Left lung (tissue), 10 donors: Measurements from ENCODE around the gene DTNB. TPM values are rescaled to one million over a fixed set of nuclear protein-coding genes. Genes with fewer than 3 reads are reported as not detected.

Experiments used
- ATAC-seq: fragments of 200-7000 bp; cut with Tn5 transposase; one replicate; pipeline ENCODE4 v1.9.1; 2020; ENCODE audit warnings: moderate library complexity
- DNase-seq, 4 donors: peaks; one replicate each; pipeline ENCODE4 v3.0.0-alpha.2; 2013 to 2020
- H3K27ac ChIP-seq, 2 donors: fragments of 200-600 bp; sonication (generic) in 1 of 2; one replicate each; pipeline versions ENCODE4 v1.5.0 to v1.8.0; 2020 to 2021
- H3K27me3 ChIP-seq, 2 donors: fragments of 200-600 bp; sonication (generic) in 1 of 2; one replicate each; pipeline versions ENCODE4 v1.5.0 to v1.8.0; 2020 to 2021
- H3K36me3 ChIP-seq, 2 donors: fragments of 200-600 bp; sonication (generic) in 1 of 2; one replicate each; pipeline versions ENCODE4 v1.5.0 to v1.8.0; 2020 to 2021
- H3K4me1 ChIP-seq, 2 donors: fragments of 200-600 bp; one replicate each; pipeline ENCODE4 v1.8.0; 2021
- H3K4me3 ChIP-seq, 2 donors: fragments of 200-600 bp; sonication (generic) in 1 of 2; one replicate each; pipeline versions ENCODE4 v1.5.0 to v1.8.0; 2020 to 2021; ENCODE audit warnings: mild to moderate bottlenecking in 1 of 2
- H3K9me3 ChIP-seq, 2 donors: fragments of 200-600 bp; sonication (generic) in 1 of 2; one replicate each; pipeline versions ENCODE4 v1.5.0 to v1.8.0; 2020 to 2021
- intact Hi-C, 2 donors: fragments of 100-400 bp; cut with DNase I; formaldehyde crosslinking; loops; one replicate each; pipeline versions ENCODE4 v1.11.2 to v1.14.2; 2022
- polyA plus RNA-seq, 6 donors: library from polyadenylated mRNA; unstranded; fragments of 120-200 nt; gene quantifications; one replicate each; pipeline ENCODE4 v1.2.1, GENCODE V29; 2013; ENCODE audit not compliant: insufficient read length in 6 of 6
- total RNA-seq, 2 donors: library from RNA; stranded (reverse); fragmentation: NEBNext Ultra II Directional; extraction: Animal tissue kit (Norgen Biotek cat#: 25700); gene quantifications; one replicate each; pipeline ENCODE4 v1.2.1, GENCODE V29; 2021
- TF ChIP-seq, protein P1 (sequence below), 2 donors: fragments of 200-600 bp; sonication (generic) in 1 of 2; IDR thresholded peaks; one replicate each; pipeline versions ENCODE4 v1.5.0 to v1.8.0; 2021; ENCODE audit warnings: antibody characterized with exemption in 2 of 2
- donor health status: DM: no; HTN: yes; CAD: no.
- donor health status: DM: no; HTN: no; CAD: no.

Gene DTNB
- total and polyA plus RNA-seq, 8 donors = 17.6 to 32.5 (median 29.5) TPM

DNA sequence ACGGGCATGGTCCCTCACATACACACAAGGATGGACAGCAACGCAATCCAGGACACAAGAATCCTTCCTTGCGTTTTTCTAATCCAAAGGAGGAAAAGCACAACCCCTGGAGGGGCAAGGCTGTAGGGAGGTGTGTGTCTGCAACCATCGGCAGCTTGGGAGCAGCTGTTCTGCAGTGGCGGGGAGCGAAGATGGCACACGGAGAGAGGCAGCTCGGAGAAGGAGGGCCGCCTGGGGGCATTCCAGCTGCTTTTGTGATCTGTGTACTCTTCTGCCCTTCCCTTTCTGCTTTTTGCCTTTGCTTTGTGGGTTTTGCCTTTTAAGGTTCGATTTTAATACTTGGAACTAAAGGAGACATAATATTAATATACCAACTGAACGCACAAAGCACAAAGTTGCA lies 194.6 kb downstream of the DTNB start:
- TF ChIP-seq, protein P1, sequence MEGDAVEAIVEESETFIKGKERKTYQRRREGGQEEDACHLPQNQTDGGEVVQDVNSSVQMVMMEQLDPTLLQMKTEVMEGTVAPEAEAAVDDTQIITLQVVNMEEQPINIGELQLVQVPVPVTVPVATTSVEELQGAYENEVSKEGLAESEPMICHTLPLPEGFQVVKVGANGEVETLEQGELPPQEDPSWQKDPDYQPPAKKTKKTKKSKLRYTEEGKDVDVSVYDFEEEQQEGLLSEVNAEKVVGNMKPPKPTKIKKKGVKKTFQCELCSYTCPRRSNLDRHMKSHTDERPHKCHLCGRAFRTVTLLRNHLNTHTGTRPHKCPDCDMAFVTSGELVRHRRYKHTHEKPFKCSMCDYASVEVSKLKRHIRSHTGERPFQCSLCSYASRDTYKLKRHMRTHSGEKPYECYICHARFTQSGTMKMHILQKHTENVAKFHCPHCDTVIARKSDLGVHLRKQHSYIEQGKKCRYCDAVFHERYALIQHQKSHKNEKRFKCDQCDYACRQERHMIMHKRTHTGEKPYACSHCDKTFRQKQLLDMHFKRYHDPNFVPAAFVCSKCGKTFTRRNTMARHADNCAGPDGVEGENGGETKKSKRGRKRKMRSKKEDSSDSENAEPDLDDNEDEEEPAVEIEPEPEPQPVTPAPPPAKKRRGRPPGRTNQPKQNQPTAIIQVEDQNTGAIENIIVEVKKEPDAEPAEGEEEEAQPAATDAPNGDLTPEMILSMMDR (IDR thresholded peaks at IDR 0.05) = no peak
- intact Hi-C loops = no loop called here

DNA sequence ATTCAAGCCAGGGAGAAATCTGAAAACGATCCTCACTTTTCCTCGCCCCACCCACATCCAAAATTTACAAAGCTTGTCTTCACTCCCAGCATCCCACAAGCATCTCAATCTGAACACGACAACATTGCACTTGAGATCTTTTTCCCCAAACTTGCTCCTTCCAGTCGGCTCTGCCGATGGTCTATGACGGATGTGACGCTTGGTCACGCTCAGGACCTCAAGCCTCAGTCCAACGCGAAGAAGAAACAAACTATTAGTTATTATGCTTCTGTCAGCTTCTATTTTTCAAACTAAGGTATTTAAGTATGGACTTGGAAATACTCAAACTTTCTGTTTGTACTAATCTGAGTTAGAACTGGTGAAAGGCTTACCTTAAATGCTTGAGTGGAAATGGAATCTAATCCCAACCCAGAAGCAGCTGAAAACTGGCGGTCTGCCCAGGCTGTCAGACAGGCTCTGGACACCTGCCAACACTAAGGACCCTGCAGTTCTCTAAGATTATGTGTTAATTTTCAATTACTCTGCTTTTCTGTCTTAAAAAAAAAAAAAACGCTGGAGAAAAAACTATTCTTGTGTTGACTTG lies 199.5 kb downstream of the DTNB start:
- H3K4me1 ChIP-seq = peaks cover 0 to 4% of the 10 kb centered on the region in 2 donors
- no peak overlapping the region for H3K27ac ChIP-seq
- H3K36me3 ChIP-seq = no peaks in the 10 kb centered on the region
- peak; percentile 52 for ATAC-seq
- intact Hi-C loops = no loop called here
- DNase-seq = peak in 2 of 4 donors; percentile 51 to 83
- no peak overlapping the region for H3K4me3 ChIP-seq
- TF ChIP-seq, protein P1 (IDR thresholded peaks at IDR 0.05) = no peak
- no peaks in the 10 kb centered on the region for H3K27me3 ChIP-seq
- peaks cover 0 to 14% of the 10 kb centered on the region in 2 donors for H3K9me3 ChIP-seq

More for the DNA sequence above, 194.6 kb downstream of the DTNB start:
- DNase-seq = no peak
- Histone ChIP-seq H3K27ac (no peak overlapping the region), H3K4me3 (no peak overlapping the region), H3K4me1 (peaks cover 0 to 2% of the 10 kb centered on the region in 2 donors), H3K36me3 (no peaks in the 10 kb centered on the region), H3K9me3 (peaks cover 0 to 14% of the 10 kb centered on the region in 2 donors), H3K27me3 (no peaks in the 10 kb centered on the region)
- ATAC-seq = no peak

DNA sequence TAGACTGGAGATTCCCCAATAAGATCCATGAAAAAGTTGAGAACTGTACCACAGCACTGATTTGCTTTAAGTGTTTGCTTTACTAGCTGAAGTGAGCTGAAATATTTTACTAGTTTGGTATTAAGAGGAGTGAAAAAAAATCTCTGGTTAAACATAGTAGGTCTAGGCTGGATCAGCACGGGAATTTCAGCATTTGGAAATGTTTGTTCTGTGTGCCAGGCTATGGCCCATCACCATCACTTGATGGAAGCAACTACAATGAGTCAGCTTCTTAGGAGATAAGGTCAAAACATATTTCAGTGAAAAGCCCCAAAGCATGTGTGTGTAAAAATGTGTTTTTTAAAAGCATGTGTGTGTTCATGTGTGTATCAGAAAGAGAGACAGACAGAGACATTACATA lies 200.2 kb downstream of the DTNB start:
- Histone ChIP-seq H3K27ac (no peak overlapping the region), H3K36me3 (no peaks in the 10 kb centered on the region), H3K4me3 (no peak overlapping the region), H3K27me3 (no peaks in the 10 kb centered on the region), H3K4me1 (peaks cover 0 to 4% of the 10 kb centered on the region in 2 donors), H3K9me3 (peaks cover 0 to 14% of the 10 kb centered on the region in 2 donors)
- TF ChIP-seq, protein P1 (IDR thresholded peaks at IDR 0.05) = no peak
- intact Hi-C loops = no loop called here
- DNase-seq (no peak), ATAC-seq (peak; percentile 87)

DNA sequence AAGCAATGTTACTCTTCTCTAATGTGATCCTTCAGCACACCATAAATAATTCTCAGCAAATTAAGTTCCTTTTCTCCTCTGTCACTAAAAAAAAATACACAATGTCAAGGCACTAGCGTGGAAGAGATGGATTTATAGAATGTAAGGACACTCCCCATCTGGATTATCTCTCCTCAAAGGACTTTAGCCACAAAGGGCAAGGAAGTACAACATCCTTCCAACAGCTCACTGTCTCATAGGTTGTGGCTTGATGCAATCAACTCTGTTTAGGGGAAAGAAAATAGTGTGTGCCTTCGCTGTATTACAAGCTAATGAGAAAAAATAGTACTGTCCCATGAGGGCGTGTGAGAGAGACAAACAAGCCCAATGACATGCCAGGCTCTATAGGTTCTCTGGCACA lies 202.6 kb downstream of the DTNB start:
- TF ChIP-seq, protein P1 (IDR thresholded peaks at IDR 0.05) = no peak
- ATAC-seq = no peak
- DNase-seq = no peak
- no peaks in the 10 kb centered on the region for H3K36me3 ChIP-seq
- no peaks in the 10 kb centered on the region for H3K27me3 ChIP-seq
- H3K9me3 ChIP-seq = peaks cover 0 to 10% of the 10 kb centered on the region in 2 donors
- no peak overlapping the region for H3K27ac ChIP-seq
- intact Hi-C loops = no loop called here
- H3K4me3 ChIP-seq = no peak overlapping the region
- H3K4me1 ChIP-seq = peaks cover 0 to 4% of the 10 kb centered on the region in 2 donors

DNA sequence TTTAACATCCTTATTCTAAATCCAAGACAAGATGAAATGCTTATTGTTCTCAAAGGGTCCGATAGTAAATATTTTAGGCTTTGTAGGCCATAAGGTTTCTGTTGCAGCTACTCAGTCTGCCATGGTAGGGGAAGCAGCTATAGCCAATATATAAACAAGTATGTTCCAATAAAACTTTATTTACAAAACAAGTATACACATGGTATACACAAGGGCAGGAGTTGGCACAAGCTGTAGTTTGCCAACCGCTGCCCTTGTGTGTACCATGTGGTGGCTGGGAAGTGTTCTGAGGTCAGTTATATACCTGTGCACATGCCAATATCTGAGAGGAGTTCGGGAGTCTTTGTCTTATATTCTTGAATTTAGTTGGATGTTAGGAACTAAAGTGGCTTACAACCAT lies 205.6 kb downstream of the DTNB start:
- Histone ChIP-seq H3K4me1 (peaks cover 0 to 3% of the 10 kb centered on the region in 2 donors), H3K36me3 (no peaks in the 10 kb centered on the region), H3K27me3 (no peaks in the 10 kb centered on the region), H3K27ac (no peak overlapping the region), H3K9me3 (no peaks in the 10 kb centered on the region), H3K4me3 (no peak overlapping the region)
- DNase-seq (no peak), ATAC-seq (no peak)
- TF ChIP-seq, protein P1 (IDR thresholded peaks at IDR 0.05) = no peak
- intact Hi-C loops = no loop called here
